Activated CD4-positive, alpha-beta T cell treated with anti-CD3 and anti-CD28 coated beads, Interleukin-2, amount 50 U/mL, for 48 hours (primary cell): ENCODE data around the gene DCXR.
A peak's percentile ranks its signal among the peaks of the same experiment; 100 is the strongest.

Experiments
- DNase-seq, 2 experiments: peaks; one replicate each; pipeline ENCODE4 v3.0.0-alpha.2; 2020

DCXR gene

DNA sequence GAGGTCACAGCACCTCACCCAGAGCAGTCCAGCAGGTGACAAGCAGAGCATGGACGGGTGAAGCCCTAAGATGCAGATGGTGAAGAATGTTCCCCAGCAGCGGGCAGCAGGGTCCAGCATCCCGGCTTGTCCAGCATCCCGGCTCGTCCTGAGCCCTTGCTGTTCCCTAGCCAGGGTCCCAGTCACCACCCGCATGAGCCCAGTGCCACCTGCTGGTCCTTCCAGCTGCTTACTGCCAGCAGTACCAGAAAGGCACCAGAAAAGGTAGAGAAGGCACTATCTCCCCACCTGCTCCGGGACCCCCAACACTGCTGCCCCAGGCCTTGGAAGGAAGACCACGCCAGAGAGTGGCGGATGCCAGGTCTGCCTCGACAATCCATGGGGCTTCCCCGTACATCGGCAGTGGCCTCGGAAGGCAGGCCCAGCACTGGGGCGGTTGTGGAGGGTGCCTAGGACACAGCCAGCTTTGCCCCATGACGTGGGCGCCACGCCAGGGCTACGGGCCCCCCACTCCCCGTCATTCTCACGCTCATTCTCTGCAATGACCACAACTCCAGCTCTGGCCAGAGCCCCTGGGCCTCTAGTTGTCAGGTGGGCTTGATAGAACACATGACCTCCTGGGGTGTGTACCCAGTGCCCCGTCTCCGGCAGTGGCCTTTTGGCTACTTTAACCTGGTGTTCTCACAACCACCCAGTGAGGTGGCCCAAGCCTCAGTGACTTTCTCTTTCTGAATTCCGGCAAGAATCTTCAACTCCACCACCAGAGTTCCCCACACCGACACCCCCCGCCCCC lies 16.2 kb downstream of the DCXR start:
- peak; percentile 68 to 72 for DNase-seq

DNA sequence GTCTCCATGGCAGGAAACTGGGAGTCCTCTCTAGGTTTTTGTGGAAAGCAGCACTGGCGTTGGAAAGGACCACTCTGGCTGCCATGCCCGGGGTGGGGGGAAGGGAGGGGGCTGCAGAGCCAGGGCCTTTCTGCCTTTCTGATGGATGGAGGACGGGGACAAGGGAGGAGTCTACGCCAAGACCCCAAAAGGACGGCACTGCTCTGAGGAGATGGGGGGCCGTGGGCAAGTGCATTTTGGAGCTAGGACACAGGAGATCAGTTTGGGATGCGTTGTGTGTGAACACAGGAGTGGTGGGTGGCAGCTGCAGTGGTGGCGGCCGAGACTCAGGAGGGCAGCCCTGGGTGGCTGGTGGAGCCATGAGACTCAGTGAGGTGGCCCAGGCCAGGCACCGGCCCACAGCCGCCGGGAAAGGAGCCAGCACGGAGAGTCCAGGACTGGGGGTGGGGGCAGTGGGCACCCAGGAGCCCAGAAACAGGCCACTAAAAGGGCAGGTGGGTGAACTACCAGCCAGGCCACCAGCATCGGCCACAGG lies 16.9 kb downstream of the DCXR start:
- DNase-seq: no peak

DNA sequence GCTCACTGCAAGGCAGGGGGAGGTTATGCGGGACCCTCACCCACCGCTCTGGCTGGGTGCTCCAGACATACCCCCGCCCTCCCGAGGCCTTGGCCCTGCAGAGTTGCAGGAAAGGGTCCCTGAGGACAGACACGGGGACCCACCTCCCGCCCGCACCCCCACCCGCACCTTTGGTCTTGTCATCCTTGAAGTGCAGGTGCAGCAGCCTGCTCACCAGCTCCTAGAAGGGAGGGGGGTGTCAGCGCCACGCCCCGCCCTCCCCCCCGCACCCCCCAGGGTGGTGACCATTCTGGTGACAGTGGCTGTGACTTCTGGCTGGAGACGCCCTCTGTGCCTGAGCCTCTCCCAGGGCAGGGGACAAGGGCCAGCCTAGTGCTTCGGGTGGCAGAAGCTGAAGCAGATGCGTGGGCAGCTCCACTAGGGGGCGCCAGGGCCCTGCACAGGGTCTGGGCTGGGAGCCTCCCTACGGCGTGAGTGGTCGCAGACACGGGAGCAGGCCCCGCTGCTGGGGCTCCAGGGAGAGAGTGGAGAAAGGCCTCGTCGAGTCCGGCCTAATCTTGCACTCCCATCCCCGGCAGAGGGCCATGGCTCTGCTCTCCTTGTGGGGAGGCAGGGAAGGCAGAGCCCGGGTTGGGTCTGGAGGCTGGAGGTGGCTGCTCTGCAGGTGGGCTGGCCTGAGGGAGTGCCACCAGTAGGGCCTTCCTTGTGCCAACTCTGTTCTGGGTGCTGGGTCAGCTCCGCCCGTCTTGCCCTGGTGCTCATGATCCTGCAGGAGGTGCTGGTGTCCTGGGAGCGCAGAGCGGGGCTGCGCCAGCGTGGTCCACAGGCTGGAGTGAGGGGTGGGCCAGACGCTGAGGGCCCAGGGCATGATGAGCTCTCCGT lies 17.6 kb downstream of the DCXR start:
- DNase-seq: peak; percentile 80 to 82

DNA sequence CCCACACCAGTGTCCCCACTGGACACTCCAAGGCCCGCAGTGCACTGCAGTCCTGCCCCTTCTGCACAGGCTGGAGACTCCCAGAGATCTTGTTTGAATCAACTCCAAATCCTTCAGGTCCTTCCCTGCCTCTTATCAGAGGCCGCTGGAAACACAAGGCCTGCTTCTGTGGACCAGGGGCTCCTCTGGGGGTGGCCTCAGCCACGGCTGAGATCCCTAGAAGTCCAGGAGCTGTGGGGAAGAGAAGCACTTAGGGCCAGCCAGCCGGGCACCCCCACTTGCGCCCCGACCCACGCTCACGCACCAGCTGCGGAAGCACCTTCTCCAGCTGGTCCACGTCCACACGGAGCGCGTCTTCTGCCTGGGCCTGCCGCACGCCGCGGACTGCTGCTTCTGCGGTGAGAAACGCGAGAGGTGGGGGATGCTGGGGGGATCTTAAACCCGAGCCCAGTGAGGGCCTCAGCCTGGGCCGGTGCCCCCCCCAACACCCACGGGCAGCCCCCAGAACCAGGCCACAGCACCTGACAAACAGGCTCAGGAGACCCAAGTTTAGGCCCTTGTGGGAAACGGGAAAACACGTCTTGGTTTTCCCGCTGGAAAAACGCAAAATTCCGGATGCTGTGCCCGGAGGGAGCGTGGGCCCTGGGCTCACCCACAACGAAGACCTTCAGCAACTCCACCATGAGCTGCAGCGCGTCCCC lies 18.4 kb downstream of the DCXR start:
- no peak for DNase-seq

DNA sequence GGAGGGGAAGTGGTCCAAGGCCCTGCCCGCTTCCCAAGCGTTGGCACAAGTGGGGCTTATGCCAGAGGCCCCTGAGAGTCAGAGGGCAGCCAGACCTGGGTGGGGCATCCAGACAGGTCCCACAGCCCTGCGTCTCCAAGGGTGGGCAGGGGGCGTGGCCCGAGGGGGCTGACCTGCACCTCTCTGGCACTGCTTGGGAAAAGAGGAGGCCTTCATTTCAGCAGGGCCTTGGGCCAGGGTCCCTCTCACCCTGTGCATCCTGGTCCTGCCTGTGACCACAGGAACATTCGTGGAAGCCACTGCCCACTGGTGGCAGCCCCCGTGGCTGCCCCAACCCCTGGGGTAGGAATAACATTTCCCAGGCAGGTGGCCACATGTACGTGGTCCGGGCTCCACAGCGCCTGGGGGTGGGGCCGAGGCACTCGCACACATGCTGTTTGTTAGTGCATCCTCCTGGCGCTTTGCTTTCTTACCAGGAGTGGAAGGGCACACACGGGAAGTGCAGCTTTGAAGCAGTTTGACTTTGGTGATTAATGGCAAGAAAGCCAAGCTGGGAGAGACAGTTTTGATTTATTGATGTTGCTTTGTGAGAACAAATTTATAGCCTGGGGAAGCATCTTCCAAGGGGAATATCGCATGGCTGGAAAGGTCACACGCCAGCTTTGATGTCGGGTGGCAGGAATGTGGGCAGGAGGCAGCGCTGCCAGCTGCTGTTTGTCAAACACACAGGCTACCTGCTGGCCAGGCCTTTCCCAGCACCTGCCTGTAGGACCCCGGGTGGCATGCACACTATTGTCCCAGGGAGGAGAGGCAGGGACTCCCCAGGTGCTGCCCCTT lies 19.1 kb downstream of the DCXR start:
- DNase-seq: no peak

DNA sequence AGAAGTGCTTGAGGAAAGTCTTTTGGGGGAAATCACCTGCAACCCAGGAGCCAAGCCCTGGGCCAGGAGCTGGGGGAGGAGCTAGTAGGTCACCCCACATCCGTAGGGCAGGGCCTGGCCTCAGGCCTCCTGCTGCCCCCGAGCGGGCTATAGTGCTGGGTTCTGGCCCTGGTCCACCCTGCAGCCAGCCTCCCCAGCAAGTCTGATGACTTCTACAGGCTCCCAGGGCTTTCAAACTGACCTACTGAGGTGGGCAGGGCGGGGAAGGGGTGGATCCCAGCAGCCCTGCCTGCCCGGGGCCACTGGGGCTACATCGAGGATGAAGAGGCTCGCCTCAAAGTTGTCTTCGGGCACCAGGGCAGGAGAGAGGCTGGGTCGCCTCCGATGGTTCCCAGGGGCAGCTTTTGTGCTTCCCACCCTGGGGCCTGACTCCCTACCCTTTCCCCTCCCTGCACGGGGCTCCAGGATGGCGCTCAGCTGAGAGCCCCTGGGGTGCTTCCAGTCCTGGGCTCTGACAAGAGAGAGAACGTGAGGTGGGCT lies 19.8 kb downstream of the DCXR start:
- DNase-seq: no peak

DNA sequence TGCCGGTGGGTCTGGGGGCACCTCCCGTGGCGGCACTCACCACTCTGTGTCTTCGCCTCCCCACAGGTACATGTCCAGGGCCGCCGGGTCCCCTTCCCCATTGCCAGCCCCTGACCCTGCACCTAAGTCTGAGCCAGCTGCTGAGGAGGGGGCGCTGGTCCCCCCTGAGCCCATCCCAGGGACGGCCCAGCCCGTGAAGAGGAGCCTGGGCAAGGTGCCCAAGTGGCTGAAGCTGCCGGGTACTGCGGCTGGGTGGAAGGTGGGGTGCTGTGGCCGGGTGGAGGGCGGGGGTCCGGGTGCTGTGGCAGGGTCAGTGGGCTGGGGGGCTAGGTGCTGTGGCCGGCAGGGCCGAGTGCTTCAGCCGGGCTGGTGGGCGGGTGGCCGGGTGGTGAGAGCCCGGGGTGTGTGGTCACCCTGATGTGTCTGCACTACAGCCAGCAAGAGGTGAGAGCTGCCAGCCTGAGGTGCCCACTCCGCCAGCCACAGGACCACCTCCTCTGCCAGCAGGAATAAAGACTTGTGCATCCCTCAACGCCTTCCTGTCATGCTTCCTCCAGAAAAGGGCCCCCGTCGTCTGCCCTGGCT lies 20.5 kb downstream of the DCXR start:
- no peak for DNase-seq

DNA sequence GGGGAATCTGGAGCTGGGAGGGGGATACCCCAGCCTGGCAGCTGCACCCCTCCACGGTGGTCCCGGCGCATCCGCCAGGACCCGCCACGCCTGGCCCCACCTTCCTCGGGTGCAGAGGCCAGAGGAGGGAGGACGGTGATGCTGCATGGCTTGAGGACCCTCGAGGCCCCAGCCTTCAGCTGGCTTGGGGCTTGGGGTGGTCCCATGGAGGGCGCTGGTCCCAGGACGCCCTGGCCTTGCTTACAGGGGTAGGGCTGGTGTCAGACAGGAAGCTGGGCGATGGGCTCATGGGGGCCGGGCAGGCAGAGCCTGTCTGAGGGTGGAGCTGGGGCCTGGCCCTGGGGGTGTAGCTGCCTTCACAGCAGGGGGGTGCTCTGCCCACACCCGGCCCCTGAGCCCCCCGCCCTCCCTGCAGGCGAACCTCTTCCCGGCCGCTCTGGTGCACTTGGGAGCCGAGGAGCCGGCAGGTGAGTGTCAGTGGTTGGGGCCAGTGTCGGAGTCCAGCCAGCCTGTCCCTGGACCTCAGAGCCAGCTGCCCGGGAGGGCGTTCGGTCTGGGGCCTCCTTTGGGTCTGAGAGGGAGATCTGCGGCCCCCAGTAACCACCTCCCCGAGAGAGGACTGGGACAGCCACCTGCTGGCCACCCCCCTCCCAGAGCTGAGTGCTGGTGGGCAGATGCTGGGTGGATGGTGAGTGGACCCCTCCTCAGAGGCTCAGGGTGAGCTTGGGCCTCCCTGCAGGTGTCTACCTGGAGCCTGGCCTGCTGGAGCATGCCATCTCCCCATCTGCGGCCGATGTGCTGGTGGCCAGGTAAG lies 21.2 kb downstream of the DCXR start:
- DNase-seq: no peak

DNA sequence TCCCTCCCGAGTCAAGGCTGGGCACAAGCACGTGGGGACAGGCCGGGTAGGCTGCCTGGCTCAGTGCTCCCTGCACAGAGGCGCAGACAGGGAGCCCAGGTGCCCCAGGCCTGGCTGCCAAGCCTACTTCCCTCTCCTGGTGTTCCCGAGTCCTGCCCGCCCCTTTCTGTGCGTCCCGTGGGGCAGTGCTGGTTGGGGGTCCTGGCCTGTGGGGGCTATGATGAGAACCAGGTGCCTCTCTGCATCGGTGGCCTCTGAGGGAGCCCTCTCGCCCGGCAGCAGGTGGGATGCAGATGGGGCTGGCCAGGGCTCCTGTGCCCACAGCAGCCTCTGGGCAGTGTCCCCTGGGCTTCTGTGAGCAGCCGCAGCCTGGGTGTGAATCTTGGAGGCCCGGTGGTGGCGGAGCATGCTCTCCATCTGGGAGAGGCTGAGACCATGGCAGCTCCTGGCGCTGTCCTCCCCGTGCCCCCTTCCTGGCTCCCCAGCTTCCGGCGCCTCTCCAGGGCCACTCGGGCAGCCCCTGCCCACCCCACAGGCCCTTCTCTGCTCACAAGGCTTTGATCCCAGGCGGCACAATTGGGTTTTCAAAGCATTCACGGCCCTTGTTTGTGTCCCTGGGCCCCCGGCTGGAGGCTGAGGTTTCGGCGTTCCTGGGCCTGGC lies 22.1 kb downstream of the DCXR start:
- no peak for DNase-seq

DNA sequence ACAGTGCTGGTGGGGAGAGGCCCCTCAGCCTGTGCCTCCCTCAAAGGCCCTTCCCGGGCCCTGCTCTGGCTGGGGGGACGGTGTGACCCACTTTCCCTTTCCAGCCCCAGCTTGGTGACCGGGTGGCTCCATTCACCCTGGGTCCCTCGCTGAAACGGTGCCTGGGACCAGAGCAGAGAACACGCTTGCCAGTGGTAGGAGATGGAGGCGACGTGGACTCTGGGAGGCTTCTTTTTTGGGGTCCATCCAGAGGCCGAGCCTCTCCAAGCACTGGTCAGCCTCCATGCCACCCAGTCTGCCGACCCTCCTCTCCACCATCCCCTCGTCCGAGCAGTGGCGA lies 22.6 kb downstream of the DCXR start:
- no peak for DNase-seq

DNA sequence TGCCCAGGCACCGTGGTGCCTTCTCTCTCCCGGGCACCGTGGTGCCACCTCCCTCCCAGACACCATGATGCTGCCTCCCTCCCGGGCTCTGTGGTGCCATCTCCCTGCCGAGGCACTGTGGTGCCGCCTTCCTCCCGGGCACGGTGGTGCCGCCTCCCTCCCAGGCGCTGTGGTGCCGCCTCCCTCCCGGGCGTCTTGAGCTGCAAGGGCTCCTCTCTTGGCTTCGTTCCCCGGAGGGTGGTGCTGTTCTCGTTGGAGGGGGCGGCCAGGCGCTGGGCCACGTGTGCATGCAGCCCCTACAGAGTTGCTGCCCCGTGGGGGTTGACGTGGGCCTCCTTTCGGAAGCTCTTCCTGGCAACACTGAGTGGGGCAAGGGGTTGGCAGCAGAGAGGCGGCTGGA lies 23.1 kb downstream of the DCXR start:
- DNase-seq: no peak

DNA sequence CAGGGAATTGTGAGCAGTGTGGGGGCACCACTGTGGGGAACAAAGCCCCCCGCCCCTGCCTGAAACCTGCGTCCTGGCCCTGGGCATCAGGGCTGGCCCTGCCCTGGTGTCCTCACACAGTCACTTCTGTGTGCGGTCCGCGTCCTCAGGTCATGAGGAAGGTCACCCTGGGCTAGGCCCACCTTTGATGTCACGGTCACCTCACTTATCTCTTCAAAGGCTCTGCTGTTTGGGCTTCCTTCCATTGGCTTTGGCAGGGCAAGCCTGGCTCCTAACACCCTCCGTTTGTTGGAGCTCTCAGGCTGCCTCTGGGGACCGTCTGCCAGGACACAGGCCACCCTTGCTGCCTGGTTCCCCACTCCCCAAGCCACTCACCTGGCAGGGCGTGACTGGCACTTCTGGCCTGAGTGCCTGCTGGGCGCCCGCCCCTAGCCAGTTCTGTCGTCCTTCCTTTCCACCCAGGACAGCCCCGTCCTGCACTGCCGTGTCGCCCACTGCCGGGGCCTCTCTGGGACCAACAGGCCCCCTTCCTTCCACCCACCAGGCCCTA lies 23.6 kb downstream of the DCXR start:
- no peak for DNase-seq

DNA sequence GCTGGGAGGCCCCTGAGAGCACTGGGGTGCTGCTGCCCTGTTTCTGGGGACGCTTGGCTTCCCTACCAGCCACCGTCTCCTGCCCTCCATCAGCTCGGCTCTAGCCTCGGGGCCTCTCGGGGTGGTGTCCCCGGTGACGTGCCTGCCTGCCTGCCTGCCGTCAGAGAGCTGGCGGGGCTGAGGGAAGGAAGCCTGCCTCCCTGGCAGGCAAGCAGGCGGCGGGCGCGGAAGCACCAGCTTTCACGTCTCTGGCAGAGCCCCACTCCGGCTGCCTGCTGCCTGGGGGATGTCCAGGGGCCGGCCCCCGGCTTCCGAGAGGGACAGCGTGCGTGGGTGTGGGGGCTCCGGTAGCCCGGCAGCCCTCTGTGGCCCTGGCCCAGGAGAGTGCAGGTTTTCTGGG lies 24.2 kb downstream of the DCXR start:
- DNase-seq: no peak

DNA sequence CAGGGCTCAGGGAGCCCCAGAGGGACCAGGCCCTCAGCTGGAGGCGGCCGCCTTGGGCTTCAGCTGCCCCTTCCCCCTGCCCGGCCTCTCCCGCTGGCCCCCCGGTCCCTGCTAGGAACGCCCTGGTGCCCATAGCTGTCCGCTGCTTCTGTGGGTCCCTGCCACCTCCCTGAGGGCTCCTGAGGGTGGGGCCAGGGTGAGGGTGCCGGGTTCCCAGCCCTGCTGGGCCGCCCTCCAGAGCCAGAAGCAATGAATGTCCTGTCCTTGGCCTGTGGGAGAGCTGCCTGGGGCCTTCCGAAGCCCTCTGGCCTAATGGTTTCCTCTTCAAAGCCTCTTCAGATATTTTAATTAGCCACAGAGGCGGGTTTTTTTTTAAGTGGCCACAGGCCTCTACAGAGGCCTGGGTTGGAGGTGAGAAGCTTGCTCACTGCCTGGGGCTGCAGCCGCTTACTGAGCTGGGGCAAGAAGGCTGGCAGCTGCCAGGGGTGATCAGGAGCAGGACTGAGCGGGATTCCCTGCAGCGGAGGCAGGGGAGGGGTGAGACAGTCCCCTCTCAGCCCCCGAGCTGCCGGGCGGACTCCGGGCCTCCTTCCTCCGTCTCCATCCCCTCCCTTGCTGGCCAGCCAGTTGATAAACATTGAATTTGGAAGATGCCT lies 24.7 kb downstream of the DCXR start:
- DNase-seq: no peak

DNA sequence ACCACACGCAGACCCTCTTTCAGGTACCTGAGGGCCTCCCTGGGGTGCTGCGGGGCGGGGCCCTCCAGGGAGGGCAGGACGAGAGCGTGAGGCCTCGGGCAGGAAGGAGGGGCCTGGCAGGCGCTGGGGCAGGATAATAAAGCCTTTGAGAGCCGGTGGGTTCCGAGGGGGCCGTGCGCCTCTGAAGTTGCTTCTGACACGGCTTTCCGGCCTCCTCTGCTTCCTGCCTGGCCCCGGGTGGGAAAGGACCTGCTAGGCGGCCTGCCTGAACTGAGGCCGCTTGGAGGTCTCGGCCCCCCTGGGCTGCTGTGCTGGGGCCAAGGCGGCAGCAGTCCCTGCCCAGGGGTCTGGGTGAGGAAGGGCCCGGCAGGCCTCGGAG lies 25.2 kb downstream of the DCXR start:
- DNase-seq: no peak

DNA sequence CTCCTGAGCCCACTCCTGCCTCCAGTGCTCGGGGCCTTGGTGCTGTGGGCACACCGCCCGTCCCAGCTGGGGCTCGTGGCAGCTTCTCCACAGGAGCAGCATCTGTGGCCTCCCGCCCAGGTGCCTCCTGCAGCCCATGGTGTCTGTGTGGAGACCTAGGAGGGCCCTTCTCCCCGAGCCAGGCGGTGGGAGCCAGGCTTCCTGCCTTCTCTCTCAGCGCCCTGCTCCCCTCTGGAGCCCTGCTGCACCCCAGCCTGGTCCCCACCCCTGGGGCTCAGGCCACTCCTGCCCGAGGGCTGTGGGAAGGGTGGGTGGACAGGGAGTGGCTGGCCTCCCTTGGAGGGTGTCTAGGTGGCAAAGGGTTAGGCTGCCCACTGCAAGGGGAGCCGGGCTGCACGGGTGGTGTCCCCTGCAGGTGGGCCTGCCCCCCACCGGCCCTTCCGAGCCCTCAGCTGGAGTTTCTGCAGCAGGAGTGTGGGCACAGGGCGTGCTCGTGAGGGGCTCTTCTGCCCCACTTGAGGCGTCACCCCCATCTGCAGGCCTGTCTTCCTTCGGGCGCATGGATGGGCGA lies 25.8 kb downstream of the DCXR start:
- DNase-seq: no peak

DNA sequence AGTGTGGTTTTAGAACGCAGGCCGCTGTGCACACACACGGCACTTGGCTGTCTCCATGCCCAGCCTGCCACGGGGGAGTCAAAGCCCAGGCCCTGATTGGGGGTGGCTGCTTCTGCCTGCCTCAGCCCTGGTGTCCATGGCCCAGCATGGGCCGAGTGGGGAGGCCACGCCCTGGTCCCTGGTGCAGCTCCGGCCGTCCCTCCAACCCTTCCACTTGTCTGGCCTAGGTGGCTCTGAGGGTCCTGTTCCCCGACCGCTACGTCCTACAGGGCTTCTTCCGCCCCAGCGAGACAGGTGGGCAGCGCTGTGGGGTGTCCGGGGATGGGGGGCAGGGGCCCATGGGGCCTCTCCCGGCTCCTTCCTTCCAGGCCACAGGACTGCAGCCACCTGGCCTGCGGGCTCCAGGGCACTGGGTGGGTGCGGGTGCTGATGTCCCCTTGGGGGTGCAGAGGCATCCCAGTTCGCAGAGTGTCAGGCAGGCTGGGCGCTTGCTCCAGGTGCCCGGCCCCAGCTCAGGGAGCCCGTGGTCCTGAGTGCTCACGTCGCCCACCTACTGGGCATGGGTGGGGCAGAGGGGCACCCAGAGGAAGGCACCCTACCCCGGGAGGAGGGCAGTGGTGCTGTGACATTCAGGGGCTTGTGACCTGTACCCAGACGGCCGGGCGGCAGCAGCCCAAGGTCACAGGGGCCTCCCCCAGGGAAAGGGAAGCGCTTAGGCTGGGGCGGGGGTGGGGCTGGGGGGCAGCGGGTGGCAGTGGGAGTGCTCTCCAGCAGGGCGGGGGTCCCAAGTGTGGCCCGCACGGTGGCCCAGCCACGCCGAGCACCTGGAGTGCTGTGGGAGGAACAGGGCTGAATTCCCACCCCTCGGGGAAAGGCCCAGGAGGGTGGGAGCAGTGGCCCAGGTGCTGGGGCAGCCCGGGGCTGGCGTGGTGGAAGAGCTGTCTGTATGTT lies 26.6 kb downstream of the DCXR start:
- DNase-seq: no peak

DNA sequence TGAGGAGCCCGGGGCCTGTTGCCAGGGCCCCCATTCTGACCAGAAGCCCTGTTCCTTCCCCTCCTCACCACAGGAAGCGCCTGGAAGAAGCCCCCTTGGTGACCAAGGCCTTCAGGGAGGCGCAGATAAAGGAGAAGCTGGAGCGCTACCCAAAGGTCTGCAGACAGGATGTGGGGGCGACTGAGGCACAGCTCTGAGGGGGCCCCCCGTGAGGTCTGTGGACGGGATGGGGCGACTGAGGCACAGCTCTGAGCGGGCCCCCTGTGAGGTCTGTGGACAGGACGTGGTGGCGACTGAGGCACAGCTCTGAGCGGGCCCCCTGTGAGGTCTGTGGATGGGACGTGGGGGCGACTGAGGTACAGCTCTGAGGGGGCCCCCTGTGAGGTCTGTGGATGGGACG lies 28.1 kb downstream of the DCXR start:
- DNase-seq: no peak
